ENCODE data around the gene SEMA6B. TPM values are rescaled to one million over a fixed set of nuclear protein-coding genes. Genes with fewer than 3 reads are reported as not detected.

Gene SEMA6B
- total RNA-seq, 1 experiment from 2014 or later, result 38.4 TPM

DNA sequence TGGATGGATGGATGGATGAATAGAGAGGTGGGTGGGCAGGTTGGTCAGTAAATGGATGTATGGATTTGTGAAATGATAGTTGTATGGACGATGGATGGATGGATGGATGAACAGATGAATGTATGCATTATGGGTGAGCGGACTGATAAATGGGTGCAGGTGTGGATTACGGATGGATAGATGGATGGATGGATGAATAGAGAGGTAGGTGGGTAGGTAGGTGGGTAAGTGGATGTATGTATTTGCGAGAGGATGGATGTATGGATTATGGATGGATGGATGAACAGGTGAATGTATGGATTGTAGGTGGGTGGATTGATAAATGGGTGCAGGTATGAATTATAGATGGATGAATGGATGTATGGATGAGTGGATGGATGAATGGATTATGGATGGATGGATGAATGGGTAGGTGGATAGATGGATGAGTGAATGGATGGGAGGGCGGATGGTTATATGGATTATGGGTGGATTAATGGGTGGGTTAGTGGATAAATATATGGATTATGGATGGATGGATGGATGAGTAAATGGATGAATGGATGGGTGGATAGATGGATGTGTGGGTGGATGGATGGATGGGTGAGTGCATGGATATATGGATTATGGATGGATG, 42.8 kb upstream of the SEMA6B start:
- 100% methylated on average over 5 of the region's 5 CpGs for WGBS (ENCODE audit: extremely low coverage, insufficient read length, low lambda C conversion rate)

More for the DNA sequence above, 42.8 kb upstream of the SEMA6B start:
- H3K27me3 Mint-ChIP-seq (ENCODE audit: low read depth), result peaks cover 44% of the 10 kb centered on the region
- Histone ChIP-seq H3K18ac (ENCODE audit: insufficient read length, low read depth, low read length) (no peak overlapping the region), H2BK12ac (ENCODE audit: insufficient read length, low read depth, low read length) (no peak overlapping the region), H3K4me2 (ENCODE audit: insufficient read depth, insufficient read length, low read length) (no peak overlapping the region), H2BK20ac (ENCODE audit: low read depth, low read length, poor library complexity, severe bottlenecking) (no peak overlapping the region), H3K23ac (ENCODE audit: insufficient read length, low read depth, low read length) (no peak overlapping the region), H3K4ac (ENCODE audit: low read depth, low read length) (no peak overlapping the region), H4K20me1 (ENCODE audit: control insufficient read depth, insufficient read depth, insufficient read length) (no peaks in the 10 kb centered on the region), H2BK5ac (ENCODE audit: insufficient read length, low read length) (no peak overlapping the region), H3K9me3 (ENCODE audit: control insufficient read depth, low read depth, low read length) (no peaks in the 10 kb centered on the region), H3K23me2 (ENCODE audit: insufficient read length, low read depth, low read length, poor library complexity, severe bottlenecking) (peaks cover 13% of the 10 kb centered on the region), H3K79me2 (ENCODE audit: insufficient read depth, low read length) (no peaks in the 10 kb centered on the region), H3K4me1 (ENCODE audit: insufficient read depth, low read length) (no peaks in the 10 kb centered on the region), H3K14ac (ENCODE audit: insufficient read depth, low read length) (no peak overlapping the region), H3K27ac (ENCODE audit: insufficient read length, low read depth, low read length) (no peak overlapping the region), H3K27me3 (ENCODE audit: insufficient read depth, low read length) (no peaks in the 10 kb centered on the region; the same call in 1 of the 2 replicates), H3K56ac (ENCODE audit: insufficient read length, low read depth, low read length) (no peak overlapping the region), H2BK15ac (ENCODE audit: low read depth, low read length) (no peak overlapping the region), H4K91ac (ENCODE audit: insufficient read length, low read depth, low read length) (no peak overlapping the region), H4K5ac (ENCODE audit: insufficient read length, low read depth, low read length) (no peak overlapping the region), H3T11ph (ENCODE audit: low read length) (no peak overlapping the region), H4K8ac (replicated peaks; ENCODE audit: insufficient read length, low read depth, low read length) (no peak overlapping the region), H3K9ac (ENCODE audit: extremely low read depth, insufficient read length, low read length) (no peak overlapping the region), H2AK5ac (ENCODE audit: insufficient read length, low read length) (no peak overlapping the region), H2BK120ac (ENCODE audit: low read depth, low read length, poor library complexity, severe bottlenecking) (no peak overlapping the region), H3K79me1 (ENCODE audit: insufficient read depth, low read depth, low read length, poor library complexity, severe bottlenecking) (no peaks in the 10 kb centered on the region), H2AFZ (ENCODE audit: low read length) (no peak overlapping the region)
- no peak for DNase-seq
- H3K9me3 Mint-ChIP-seq, result no peaks in the 10 kb centered on the region; a peak in 2 of 5 replicates
- H3K36me3 Mint-ChIP-seq (ENCODE audit: insufficient read depth in 1 of 3, low read depth in 3 of 3), result no peaks in the 10 kb centered on the region; a peak in 1 of 7 replicates
- TF ChIP-seq, protein P1, sequence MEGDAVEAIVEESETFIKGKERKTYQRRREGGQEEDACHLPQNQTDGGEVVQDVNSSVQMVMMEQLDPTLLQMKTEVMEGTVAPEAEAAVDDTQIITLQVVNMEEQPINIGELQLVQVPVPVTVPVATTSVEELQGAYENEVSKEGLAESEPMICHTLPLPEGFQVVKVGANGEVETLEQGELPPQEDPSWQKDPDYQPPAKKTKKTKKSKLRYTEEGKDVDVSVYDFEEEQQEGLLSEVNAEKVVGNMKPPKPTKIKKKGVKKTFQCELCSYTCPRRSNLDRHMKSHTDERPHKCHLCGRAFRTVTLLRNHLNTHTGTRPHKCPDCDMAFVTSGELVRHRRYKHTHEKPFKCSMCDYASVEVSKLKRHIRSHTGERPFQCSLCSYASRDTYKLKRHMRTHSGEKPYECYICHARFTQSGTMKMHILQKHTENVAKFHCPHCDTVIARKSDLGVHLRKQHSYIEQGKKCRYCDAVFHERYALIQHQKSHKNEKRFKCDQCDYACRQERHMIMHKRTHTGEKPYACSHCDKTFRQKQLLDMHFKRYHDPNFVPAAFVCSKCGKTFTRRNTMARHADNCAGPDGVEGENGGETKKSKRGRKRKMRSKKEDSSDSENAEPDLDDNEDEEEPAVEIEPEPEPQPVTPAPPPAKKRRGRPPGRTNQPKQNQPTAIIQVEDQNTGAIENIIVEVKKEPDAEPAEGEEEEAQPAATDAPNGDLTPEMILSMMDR (conservative IDR thresholded peaks at IDR 0.05), result no peak
- peaks cover 2 to 6% of the 10 kb centered on the region in 2 experiments; a peak in 3 of 4 replicates for H3K4me1 Mint-ChIP-seq
- H3K27ac Mint-ChIP-seq, result no peak overlapping the region
- H3K4me3 Mint-ChIP-seq, result no peak overlapping the region

Data from H9 (cell line).